Body of pancreas (tissue), 4 donors: ENCODE measurements around the gene GALNT12. TPM values are rescaled to one million over a fixed set of nuclear protein-coding genes. Genes with fewer than 3 reads are reported as not detected.

ENCODE experiments used
- ATAC-seq: fragments of 150-250 bp; one replicate; pipeline ENCODE4 v1.9.1; 2016
- DNase-seq, 4 donors: peaks; one replicate each; pipeline ENCODE4 v3.0.0-alpha.2; 2019
- H3K27ac ChIP-seq, 4 donors: fragments of 200-600 bp; sonication (generic); 1 replicate in 3 of 4; 2 replicates in 1 of 4; pipeline versions ENCODE4 v1.5.1 to v1.6.1; 2016 to 2019; ENCODE audit warnings: mild to moderate bottlenecking in 1 of 4, mixed read lengths in 1 of 4, moderate library complexity in 1 of 4
- H3K27me3 ChIP-seq, 2 donors: fragments of 200-600 bp; sonication (generic); one replicate each; pipeline ENCODE4 v1.6.0; 2016; ENCODE audit warnings: mild to moderate bottlenecking in 1 of 2
- H3K36me3 ChIP-seq, 2 donors: fragments of 200-600 bp; sonication (generic); replicated peaks in 1 of 2; 2 replicates each; pipeline ENCODE4 v1.5.1; 2016; ENCODE audit warnings: low read depth in 2 of 2; ENCODE audit not compliant: insufficient read depth in 1 of 2
- H3K4me1 ChIP-seq: fragments of 200-600 bp; sonication (generic); one replicate; pipeline ENCODE4 v1.6.0; 2016
- H3K4me3 ChIP-seq, 2 donors: fragments of 200-600 bp; sonication (generic); 1 replicate in 1 of 2; 2 replicates in 1 of 2; pipeline ENCODE4 v1.5.1; 2016 to 2019
- H3K9me3 ChIP-seq, 3 donors: fragments of 200-600 bp; sonication (generic); 1 replicate in 2 of 3; 2 replicates in 1 of 3; pipeline ENCODE4 v1.5.1; 2016
- POLR2A ChIP-seq, 3 donors: fragments of 450-650 bp; IDR thresholded peaks; one replicate each; pipeline ENCODE4 v1.6.1; 2016; ENCODE audit warnings: antibody characterized with exemption in 3 of 3, mild to moderate bottlenecking in 2 of 3
- WGBS, 2 donors: methylation state at CpG; one replicate each; pipeline ENCODE4 v1.1.5; 2017; 5-methylcytosine and 5-hydroxymethylcytosine counted together
- intact Hi-C: fragments of 100-400 bp; cut with DNase I; formaldehyde crosslinking; loops from one replicate; pipeline ENCODE4 v1.15.1; 2023
- total RNA-seq, 2 donors: library from RNA; depleted of rRNA; stranded (reverse); fragments of >200 nt; gene quantifications; one replicate each; pipeline ENCODE4 v1.1.0, GENCODE V29; 2016
- TF ChIP-seq, protein P1 (sequence below), 7 experiments: fragments of 450-650 bp in 4 of 7; fragments of 200-600 bp in 3 of 7; sonication (generic) in 3 of 7; IDR thresholded peaks; one replicate each; pipeline ENCODE4 v1.5.1; 2016 to 2019; ENCODE audit warnings: antibody characterized with exemption in 7 of 7

The GALNT12 gene
- total RNA-seq, 2 donors from 2014 or later: 13.0 to 53.1 TPM

DNA sequence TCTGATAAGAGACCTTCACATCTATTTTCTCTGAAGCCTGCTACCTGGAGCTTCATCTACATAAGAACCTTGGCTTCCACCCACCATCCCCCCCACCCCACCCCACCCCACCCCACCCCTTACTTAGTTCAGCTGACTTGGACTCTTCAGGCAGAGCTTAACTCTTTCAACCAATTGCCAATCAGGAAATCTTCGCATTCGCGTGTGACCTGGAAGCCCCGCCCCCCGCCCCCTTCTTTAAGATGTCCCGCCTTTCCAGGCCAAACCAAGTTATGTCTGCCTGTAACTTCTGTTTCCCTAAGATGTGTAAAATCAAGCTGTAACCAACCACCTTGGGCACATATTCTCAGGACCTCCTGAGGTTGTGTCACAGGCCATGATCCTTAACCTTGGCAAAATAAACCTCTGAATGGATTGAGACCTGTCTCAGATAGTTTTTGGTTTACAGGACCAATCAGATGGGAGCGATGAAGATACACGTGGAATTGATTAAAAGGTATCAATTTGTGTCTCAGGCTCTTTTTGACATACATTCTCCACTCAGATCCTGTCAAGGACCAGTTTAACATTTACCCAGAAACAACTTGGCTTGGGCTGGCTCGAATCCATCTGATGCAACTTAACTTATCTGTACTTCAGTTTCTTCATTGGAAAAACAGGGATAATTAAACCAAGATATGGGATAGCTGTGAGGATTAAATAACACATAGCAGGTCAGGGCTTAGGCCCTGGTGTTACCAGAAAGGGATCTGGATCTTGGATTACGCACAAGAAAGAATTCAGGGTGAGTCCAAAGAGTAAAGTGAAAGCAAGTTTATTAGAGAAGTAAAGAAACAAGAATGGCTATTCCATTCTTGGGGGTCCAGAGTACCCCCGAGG, 43.6 kb downstream of the GALNT12 start:
- no peak overlapping the region for H3K27ac ChIP-seq
- intact Hi-C loops: loop anchor here (10.0 kb wide), 1 partner anchor 294 kb away; no protein-coding TSS in a partner anchor
- H3K36me3 ChIP-seq: no peaks in the 10 kb centered on the region
- H3K4me1 ChIP-seq: peaks cover 12% of the 10 kb centered on the region
- DNase-seq: no peak
- TF ChIP-seq, protein P1, sequence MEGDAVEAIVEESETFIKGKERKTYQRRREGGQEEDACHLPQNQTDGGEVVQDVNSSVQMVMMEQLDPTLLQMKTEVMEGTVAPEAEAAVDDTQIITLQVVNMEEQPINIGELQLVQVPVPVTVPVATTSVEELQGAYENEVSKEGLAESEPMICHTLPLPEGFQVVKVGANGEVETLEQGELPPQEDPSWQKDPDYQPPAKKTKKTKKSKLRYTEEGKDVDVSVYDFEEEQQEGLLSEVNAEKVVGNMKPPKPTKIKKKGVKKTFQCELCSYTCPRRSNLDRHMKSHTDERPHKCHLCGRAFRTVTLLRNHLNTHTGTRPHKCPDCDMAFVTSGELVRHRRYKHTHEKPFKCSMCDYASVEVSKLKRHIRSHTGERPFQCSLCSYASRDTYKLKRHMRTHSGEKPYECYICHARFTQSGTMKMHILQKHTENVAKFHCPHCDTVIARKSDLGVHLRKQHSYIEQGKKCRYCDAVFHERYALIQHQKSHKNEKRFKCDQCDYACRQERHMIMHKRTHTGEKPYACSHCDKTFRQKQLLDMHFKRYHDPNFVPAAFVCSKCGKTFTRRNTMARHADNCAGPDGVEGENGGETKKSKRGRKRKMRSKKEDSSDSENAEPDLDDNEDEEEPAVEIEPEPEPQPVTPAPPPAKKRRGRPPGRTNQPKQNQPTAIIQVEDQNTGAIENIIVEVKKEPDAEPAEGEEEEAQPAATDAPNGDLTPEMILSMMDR (IDR thresholded peaks at IDR 0.05): no peak
- no peak for TF ChIP-seq POLR2A (IDR thresholded peaks at IDR 0.05)
- H3K4me3 ChIP-seq: no peak overlapping the region
- H3K27me3 ChIP-seq: no peaks in the 10 kb centered on the region
- H3K9me3 ChIP-seq: no peaks in the 10 kb centered on the region
- WGBS, 2 donors: 87 to 90% methylated on average over 11 of the region's 11 CpGs
- no peak for ATAC-seq

DNA sequence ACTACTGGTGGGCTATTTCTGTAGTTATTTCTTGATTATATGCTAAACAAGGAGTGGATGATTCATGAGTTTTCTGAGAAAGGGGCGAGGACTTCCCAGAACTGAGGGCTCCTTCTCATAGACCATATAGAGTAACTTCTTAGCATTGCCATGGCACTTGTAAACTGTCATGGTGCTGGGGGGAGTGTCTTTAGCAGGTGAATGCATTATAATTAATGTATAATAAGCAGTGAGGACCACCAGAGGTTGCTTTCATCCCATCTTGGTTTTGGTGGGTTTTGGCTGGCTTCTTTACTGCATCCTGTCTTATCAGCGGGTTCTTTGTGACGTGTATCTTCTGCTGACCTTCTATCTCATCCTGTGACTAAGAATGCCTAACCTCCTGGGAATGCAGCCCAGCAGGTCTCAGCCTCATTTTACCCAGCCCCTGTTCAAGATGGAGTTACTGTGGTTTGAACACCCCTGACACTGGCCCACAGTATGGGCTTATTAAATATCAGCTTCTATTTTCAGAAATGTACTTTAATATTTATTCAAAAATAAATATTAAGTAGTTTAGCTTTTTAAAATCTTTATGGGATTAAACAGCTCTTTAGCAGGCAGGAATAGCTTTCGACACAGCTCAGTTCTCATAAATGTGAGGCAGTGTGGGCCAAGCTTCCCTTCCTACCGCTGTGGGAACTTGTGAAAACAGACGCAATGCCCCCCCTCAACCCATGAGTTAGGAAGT, 44.4 kb downstream of the GALNT12 start:
- ATAC-seq: no peak
- H3K27ac ChIP-seq: no peak overlapping the region
- H3K9me3 ChIP-seq: no peaks in the 10 kb centered on the region
- H3K4me3 ChIP-seq: no peak overlapping the region
- no peak for TF ChIP-seq POLR2A (IDR thresholded peaks at IDR 0.05)
- TF ChIP-seq, protein P1 (IDR thresholded peaks at IDR 0.05): no peak
- no peaks in the 10 kb centered on the region for H3K27me3 ChIP-seq
- intact Hi-C loops: loop anchor here (10.0 kb wide), 1 partner anchor 293 kb away; no protein-coding TSS in a partner anchor
- WGBS, 2 donors: 78 to 93% methylated on average over 5 to 6 of the region's 6 CpGs
- H3K4me1 ChIP-seq: peaks cover 12% of the 10 kb centered on the region
- no peak for DNase-seq
- no peaks in the 10 kb centered on the region for H3K36me3 ChIP-seq

DNA sequence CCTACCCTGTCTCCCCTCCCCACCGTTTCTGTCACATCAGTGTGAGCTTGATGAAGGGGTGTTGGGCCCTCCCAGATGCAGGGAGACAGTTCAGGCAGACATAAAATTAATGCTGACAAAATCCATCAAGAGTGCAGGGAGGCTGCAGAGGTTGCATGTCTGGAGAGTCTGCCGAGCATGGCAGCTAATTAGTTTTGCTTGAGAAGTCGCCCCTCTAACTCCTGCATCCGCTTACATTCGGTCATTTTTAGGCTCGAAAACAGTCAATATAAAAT, 44.9 kb downstream of the GALNT12 start:
- 68 to 70% methylated on average over 6 of the region's 6 CpGs for WGBS, 2 donors
- Histone ChIP-seq H3K27me3 (no peaks in the 10 kb centered on the region), H3K36me3 (no peaks in the 10 kb centered on the region), H3K4me1 (peaks cover 12% of the 10 kb centered on the region), H3K4me3 (no peak overlapping the region), H3K27ac (no peak overlapping the region), H3K9me3 (no peaks in the 10 kb centered on the region)
- no peak for DNase-seq
- no peak for TF ChIP-seq POLR2A (IDR thresholded peaks at IDR 0.05)
- TF ChIP-seq, protein P1 (IDR thresholded peaks at IDR 0.05): no peak
- ATAC-seq: no peak
- intact Hi-C loops: loop anchor here (10.0 kb wide), 1 partner anchor 292 kb away; no protein-coding TSS in a partner anchor

DNA sequence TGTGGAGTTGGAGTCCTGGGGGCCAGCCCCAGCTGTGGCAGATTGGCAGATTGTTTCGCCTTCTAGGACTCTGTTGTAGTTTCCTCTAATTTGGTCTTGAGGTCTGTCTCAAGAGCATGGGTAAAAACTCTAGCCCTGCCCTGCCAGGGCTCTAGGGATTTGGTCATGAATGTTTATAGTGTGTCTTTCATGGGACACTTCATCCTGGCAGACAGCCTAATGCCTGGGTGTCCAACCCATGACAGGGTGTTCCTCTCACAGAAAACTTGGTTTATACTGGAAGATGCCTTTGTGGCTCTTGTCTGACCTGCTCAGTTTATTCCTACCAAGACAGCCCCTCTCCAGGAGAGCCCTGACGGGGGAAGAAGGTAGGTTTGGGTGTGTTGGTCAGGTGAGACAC, 45.5 kb downstream of the GALNT12 start:
- H3K9me3 ChIP-seq: no peaks in the 10 kb centered on the region
- peaks cover 11% of the 10 kb centered on the region for H3K4me1 ChIP-seq
- intact Hi-C loops: loop anchor here (10.0 kb wide), 1 partner anchor 292 kb away; no protein-coding TSS in a partner anchor
- no peak for ATAC-seq
- DNase-seq: no peak
- no peak overlapping the region for H3K4me3 ChIP-seq
- WGBS, 2 donors: 88 to 95% methylated on average over 2 of the region's 2 CpGs
- no peaks in the 10 kb centered on the region for H3K36me3 ChIP-seq
- H3K27ac ChIP-seq: no peak overlapping the region
- H3K27me3 ChIP-seq: no peaks in the 10 kb centered on the region
- no peak for TF ChIP-seq POLR2A (IDR thresholded peaks at IDR 0.05)
- TF ChIP-seq, protein P1 (IDR thresholded peaks at IDR 0.05): no peak
